HepG2 (cell line): ENCODE data around the gene RNPEPL1. TPM values are rescaled to one million over a fixed set of nuclear protein-coding genes. Genes with fewer than 3 reads are reported as not detected.

Source experiments
- ETS1 ChIP-seq: sonication (generic); formaldehyde crosslinking; IDR thresholded peaks from 2 replicates; pipeline ENCODE4 v1.4.0; 2020; ENCODE audit warnings: missing genetic modification reagents
- KDM4B ChIP-seq: sonication (generic); formaldehyde crosslinking; IDR thresholded peaks from 2 replicates; pipeline ENCODE4 v1.4.0; 2020; ENCODE audit warnings: missing genetic modification reagents
- MTA3 ChIP-seq: sonication (generic); formaldehyde crosslinking; IDR thresholded peaks from 2 replicates; pipeline ENCODE4 v1.4.0; 2020; ENCODE audit warnings: missing genetic modification reagents
- MXD3 ChIP-seq: IDR thresholded peaks from 2 replicates; pipeline ENCODE4 v1.6.1; 2016; ENCODE audit warnings: mild to moderate bottlenecking, missing biosample characterization, missing genetic modification reagents
- TCF12 ChIP-seq, 2 experiments: fragments of 450-650 bp in 1 of 2; sonication (generic) in 1 of 2; formaldehyde crosslinking in 1 of 2; IDR thresholded peaks; 2 replicates each; pipeline versions ENCODE4 v1.6.1 to v1.8.0; 2017 to 2022; ENCODE audit warnings: antibody characterized with exemption in 1 of 2, mild to moderate bottlenecking in 1 of 2, missing genetic modification reagents in 1 of 2, moderate library complexity in 1 of 2
- ZFP91 ChIP-seq: sonication (generic); formaldehyde crosslinking; IDR thresholded peaks from 2 replicates; pipeline ENCODE4 v1.9.0; 2022; ENCODE audit warnings: missing genetic modification reagents, mild to moderate bottlenecking, borderline replicate concordance
- ZFY ChIP-seq: sonication (generic); formaldehyde crosslinking; IDR thresholded peaks from 2 replicates; pipeline ENCODE4 v1.4.0; 2020; ENCODE audit warnings: missing genetic modification reagents
- ZNF264 ChIP-seq: sonication (generic); formaldehyde crosslinking; IDR thresholded peaks from 2 replicates; pipeline ENCODE4 v1.4.0; 2020; ENCODE audit warnings: missing genetic modification reagents
- ZNF329 ChIP-seq: sonication (generic); formaldehyde crosslinking; IDR thresholded peaks from 2 replicates; pipeline ENCODE4 v1.9.0; 2021; ENCODE audit warnings: low read depth, mild to moderate bottlenecking, missing genetic modification reagents
- ZNF572 ChIP-seq: sonication (generic); formaldehyde crosslinking; IDR thresholded peaks from 2 replicates; pipeline ENCODE4 v1.5.1; 2020; ENCODE audit warnings: mild to moderate bottlenecking, missing genetic modification reagents
- ZNF597 ChIP-seq: sonication (generic); formaldehyde crosslinking; IDR thresholded peaks from 2 replicates; pipeline ENCODE4 v1.5.0; 2020; ENCODE audit warnings: missing genetic modification reagents
- ZNF766 ChIP-seq: sonication (generic); formaldehyde crosslinking; IDR thresholded peaks from 2 replicates; pipeline ENCODE4 v1.5.0; 2020; ENCODE audit warnings: missing genetic modification reagents, borderline replicate concordance
- ZNF768 ChIP-seq: sonication (generic); formaldehyde crosslinking; IDR thresholded peaks from 2 replicates; pipeline ENCODE4 v1.4.0; 2020; ENCODE audit warnings: missing genetic modification reagents
- polyA plus RNA-seq, 8 experiments: library from polyadenylated mRNA; depleted of rRNA in 3 of 8; stranded (reverse) in 7 of 8; unstranded in 1 of 8; fragments of >200 nt; fragmentation: Illumina TruSeq in 4 of 8; extraction: Trizol in 4 of 8; gene quantifications; 2 replicates each; pipeline versions ENCODE4 v1.2.1 to v1.2.3, GENCODE V29; 2011 to 2016; ENCODE audit warnings: low read depth in 4 of 8, missing spikeins in 1 of 8, mixed read lengths in 1 of 8; ENCODE audit not compliant: insufficient read depth in 1 of 8
- total RNA-seq, 5 experiments: library from RNA; depleted of rRNA; stranded (reverse); fragments of >200 nt; fragmentation: Illumina TruSeq; extraction: Trizol; gene quantifications; 2 replicates each; pipeline ENCODE4 v1.2.3, GENCODE V29; 2016; ENCODE audit warnings: low read depth in 1 of 5

The RNPEPL1 gene
- total and polyA plus RNA-seq, 2 of the 13 experiments (the other 11 are each of a cell fraction or from before 2014, with no cell fraction given): 13.0 to 18.0 TPM

- TF ChIP-seq MTA3 (CRISPR knock-in tag) (no peak), ZFY (CRISPR knock-in tag) (peak; percentile 15), KDM4B (no peak), ETS1 (CRISPR knock-in tag) (no peak), ZNF572 (CRISPR knock-in tag) (0 out of 2 replicates have a peak, but pooled peaks have one; percentile 50), ZNF597 (CRISPR knock-in tag) (no peak), ZFP91 (CRISPR knock-in tag) (peak; percentile 39), ZNF329 (CRISPR knock-in tag) (no peak), TCF12 (IDR thresholded peaks at IDR 0.05) (no peak), TCF12 (CRISPR knock-in tag; IDR thresholded peaks at IDR 0.05) (peak; percentile 7; the same call in 1 of the 2 replicates), ZNF766 (CRISPR knock-in tag) (0 out of 2 replicates have a peak, but pooled peaks have one; percentile 13), ZNF264 (CRISPR knock-in tag) (no peak), ZNF768 (CRISPR knock-in tag) (0 out of 2 replicates have a peak, but pooled peaks have one; percentile 18), MXD3 (CRISPR knock-in tag) (0 out of 2 replicates have a peak, but pooled peaks have one; percentile 23)
These were observed 37.8 kb downstream of the RNPEPL1 start (continued) for GRCh38 chr2:240605867-240606743.
